ENCODE results near the gene DOK4.

DNA sequence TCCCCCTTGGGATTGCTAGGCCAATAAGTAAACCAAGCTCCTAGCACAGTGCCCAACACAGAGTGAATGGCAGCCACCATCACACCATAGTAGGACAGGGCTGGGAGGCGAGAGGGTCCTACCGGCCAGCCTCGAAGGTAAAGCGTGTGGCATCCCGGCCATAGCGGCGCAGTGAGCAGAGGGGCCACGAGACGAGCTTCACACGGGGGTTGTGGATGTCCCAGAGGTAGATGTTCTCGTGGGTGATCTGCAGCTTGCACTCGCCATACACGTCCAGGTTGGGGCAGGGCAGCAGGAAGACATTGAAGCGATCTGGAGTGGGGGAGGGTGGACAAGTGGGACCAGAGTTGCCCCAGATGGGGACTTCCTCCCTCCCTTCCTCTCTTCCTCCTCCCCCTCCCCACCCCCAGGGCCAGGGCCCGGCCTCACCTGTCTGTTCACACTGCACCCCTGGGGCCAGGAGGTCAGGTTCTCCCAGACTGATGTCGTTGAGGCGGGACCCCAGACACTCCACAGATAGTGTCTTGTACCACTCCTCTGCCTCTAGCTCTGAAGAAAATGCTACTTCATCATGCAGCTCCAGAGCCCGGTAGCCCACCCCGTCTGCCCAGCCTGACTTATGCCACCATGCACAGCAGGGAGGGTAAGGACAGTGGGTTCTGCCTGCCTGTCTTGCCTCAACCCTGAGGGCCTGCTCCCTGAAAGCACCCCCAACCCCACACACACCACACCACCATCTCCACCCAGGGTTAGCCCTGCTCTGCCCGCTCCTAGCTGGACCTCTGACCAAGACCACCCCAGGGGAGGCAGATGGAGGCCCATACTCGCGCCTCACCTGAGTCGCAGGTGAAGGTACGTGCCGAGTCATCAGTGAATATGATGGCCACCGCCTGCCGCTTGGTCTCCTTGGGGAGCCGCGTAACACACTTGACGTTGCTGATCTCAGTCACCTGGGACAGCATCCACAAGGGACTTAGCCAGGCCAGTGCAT lies 11.3 kb downstream of the DOK4 start:
- TF ChIP-seq, protein P1, sequence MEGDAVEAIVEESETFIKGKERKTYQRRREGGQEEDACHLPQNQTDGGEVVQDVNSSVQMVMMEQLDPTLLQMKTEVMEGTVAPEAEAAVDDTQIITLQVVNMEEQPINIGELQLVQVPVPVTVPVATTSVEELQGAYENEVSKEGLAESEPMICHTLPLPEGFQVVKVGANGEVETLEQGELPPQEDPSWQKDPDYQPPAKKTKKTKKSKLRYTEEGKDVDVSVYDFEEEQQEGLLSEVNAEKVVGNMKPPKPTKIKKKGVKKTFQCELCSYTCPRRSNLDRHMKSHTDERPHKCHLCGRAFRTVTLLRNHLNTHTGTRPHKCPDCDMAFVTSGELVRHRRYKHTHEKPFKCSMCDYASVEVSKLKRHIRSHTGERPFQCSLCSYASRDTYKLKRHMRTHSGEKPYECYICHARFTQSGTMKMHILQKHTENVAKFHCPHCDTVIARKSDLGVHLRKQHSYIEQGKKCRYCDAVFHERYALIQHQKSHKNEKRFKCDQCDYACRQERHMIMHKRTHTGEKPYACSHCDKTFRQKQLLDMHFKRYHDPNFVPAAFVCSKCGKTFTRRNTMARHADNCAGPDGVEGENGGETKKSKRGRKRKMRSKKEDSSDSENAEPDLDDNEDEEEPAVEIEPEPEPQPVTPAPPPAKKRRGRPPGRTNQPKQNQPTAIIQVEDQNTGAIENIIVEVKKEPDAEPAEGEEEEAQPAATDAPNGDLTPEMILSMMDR (IDR thresholded peaks at IDR 0.05; ENCODE audit: insufficient read depth, low read depth, low read length), result no peak
- TF ChIP-seq EZH2 (IDR thresholded peaks at IDR 0.05; ENCODE audit: insufficient read depth, low read length), result no peak
